ENCODE data around the gene FOXG1.

Gene FOXG1

GRCh38 chr14:28762303-28762954, 4.2 kb upstream of the FOXG1 start:
- no peak for DNase-seq

GRCh38 chr14:28762955-28763326, 3.6 kb upstream of the FOXG1 start:
- DNase-seq, result no peak

- no peak for DNase-seq
Measured at GRCh38 chr14:28763751-28764256, 2.8 kb upstream of the FOXG1 start.

DNA sequence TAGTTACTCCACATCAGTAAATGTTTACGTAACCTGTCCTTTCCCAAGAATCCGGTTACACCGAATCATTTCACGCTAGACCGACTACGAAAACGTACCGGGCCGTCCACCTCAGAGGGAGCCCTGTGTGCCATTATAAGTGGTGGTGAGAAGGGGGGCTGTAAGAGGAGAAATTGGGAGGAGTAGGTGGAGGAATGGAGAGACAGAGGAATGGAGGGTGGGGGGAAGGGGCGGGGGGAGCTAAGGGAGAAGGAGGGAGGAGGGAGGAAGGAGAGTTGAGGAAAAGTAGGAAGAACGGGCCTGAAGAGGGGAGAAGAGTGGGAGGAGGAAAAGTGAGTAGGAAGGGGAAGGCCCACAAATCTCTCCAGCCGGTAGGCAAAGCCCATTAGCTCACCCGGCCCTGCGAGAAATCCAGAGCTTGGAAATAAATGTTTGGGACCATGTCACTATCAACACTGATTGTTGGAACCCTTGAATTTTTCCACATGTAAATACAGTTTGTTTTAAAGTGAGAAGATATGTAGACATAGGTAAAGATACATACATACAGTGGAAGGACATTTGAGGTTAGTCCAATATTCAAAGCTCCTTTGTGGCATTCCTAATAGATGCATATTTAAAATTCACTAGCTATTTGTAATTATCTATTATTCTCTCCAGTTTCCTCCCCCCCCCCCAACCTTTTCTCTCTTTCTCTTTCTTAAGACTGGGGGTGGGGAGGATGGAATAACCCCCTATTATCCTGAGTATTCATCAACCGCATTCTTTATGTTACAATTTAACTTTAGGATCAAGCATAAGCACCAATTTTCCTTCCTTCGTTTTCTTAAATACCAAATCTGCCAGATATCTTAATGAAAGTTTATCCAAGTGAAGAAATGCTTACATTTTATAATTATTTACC, 2.1 kb upstream of the FOXG1 start:
- DNase-seq, result no peak

DNA sequence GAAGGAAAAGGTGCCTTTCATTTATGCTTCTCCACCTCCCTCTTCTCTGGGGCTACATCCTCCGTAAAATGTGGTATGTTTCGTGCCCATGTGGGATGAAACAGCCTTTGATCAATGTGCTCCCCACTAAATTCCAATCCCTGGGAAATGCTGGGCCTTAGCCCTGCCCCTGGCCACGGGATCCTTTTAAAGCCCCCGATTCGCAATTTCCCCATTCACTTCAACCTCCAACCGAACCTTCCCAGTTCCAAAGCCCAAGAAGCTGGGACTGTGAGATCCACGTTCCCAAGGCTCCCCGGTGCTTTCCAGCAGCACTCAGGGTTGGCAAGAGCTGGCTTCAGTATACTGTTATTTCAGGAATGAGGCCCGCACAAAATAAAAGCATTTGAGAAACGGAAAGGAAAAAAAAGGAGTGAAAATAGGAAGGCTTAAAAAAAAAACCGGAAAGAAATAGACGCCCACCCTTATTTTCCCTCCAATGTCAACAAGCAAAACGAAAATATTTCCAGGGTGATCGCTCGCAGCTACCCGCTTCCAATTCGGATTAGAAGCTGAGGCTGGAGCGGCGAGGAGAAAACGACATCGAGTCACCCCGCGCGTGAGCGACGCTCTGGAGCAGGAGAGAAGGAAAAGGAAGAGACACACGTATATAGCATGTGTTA, 1.3 kb upstream of the FOXG1 start:
- no peak for DNase-seq

GRCh38 chr14:28765831-28766468, 637 bp upstream of the FOXG1 start:
- DNase-seq, result no peak

GRCh38 chr14:28767030-28767852, 654 bp downstream of the FOXG1 start:
- no peak for DNase-seq

DNA sequence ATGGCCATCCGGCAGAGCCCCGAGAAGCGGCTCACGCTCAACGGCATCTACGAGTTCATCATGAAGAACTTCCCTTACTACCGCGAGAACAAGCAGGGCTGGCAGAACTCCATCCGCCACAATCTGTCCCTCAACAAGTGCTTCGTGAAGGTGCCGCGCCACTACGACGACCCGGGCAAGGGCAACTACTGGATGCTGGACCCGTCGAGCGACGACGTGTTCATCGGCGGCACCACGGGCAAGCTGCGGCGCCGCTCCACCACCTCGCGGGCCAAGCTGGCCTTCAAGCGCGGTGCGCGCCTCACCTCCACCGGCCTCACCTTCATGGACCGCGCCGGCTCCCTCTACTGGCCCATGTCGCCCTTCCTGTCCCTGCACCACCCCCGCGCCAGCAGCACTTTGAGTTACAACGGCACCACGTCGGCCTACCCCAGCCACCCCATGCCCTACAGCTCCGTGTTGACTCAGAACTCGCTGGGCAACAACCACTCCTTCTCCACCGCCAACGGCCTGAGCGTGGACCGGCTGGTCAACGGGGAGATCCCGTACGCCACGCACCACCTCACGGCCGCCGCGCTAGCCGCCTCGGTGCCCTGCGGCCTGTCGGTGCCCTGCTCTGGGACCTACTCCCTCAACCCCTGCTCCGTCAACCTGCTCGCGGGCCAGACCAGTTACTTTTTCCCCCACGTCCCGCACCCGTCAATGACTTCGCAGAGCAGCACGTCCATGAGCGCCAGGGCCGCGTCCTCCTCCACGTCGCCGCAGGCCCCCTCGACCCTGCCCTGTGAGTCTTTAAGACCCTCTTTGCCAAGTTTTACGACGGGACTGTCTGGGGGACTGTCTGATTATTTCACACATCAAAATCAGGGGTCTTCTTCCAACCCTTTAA, 1.5 kb downstream of the FOXG1 start:
- DNase-seq, result no peak

- no peak for DNase-seq
Measured at GRCh38 chr14:28769276-28769880, 2.8 kb downstream of the FOXG1 start.

DNA sequence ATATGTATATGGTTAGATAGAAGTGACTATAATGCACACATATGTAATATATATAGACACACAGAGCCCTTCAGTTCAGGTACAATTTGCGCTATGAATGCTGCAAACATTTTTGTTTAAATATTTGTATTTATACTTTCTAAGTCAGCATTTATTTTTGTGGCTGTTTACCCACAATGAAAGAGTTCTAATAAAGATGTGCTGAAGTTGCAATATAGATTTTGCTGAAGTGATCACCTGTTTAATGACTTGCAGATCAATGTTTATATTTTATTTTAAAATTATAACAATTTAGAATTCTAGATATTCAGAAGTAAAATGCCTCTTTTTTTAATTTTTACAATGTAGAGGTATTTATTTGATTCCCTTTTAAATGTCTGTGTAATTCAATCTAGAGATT, 3.5 kb downstream of the FOXG1 start:
- DNase-seq, result no peak

DNA sequence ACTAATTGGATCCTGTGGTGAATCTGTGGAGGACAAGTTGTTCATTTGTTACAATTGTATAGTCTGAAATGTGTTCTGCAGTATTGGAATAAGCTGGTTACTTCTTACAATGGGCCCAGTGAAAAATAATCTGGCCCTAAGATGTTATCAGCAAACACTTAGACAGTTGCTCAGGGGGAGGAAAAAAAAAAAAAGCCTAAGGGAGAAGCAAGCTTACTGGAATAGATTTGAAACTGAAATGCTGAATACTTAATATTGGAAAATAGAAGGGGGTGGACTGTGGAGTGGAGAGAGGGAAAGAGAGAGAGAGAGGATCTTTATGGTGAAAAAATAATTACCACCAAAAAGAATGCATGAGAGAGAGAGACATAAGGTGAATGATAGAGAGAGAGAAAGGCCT, 4.0 kb downstream of the FOXG1 start:
- no peak for DNase-seq

DNA sequence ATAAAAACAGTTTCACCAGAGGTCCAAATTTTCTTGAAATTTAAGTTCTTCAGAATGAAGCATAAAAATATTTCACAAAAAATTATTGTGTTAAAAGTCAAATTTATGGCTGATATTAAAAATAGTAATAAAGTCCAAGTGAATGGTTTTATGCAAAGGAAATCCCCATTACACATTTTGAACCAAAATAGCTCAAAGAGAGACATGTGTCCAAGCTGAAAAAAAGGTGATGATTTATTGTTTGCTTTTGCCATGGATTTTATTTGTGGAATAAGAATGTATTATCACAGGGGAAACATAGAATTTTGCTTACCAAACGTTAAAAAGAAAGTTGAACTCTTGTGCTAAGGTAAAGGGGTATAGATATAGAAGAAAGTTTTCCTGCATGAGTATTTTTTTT, 4.6 kb downstream of the FOXG1 start:
- no peak for DNase-seq

GRCh38 chr14:28772613-28773012, 6.0 kb downstream of the FOXG1 start:
- DNase-seq, result no peak

- no peak for DNase-seq
Measured at GRCh38 chr14:28773176-28773575, 6.6 kb downstream of the FOXG1 start.

DNA sequence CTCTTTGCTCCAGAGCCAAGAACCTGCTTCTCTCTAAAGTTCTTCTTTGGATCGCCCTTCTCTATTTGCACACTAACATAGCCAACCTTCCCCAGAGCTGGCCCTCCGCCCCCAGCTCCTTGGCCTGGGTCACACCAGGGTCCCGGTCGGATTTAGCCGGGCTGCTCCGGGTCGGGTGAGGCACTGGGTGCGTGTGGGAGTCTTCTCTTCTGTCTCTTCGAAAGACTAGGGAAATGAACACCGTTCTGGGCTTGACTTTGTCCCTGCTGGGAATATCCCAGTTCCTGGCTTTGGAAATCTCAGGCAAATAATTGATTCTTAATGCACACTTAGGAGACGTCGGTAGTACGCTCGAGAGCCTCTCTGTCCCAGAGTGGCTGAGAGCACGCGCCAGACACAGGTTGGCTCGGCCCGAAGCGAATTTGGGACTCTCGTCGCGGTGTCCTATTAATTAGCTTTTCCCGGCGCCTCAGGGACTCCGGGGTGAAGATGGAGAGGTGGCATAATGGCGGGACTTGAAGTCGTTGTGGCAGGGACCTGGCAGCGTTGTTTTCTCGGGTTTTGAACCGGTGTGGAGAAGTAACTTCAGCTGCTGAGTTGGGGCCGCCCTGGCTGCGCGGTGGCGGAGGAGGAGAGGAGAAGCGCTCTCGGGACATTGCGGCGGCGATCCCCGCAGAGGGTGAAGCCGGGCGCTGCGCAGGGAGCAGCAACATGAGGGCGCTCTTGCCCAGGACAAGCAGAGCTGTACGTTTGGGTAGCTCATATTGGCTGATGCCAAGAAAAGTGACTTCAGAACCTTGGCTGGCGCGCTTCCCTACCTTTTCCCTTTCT, 7.5 kb downstream of the FOXG1 start:
- DNase-seq, result no peak

- no peak for DNase-seq
Measured at GRCh38 chr14:28774764-28775735, 8.5 kb downstream of the FOXG1 start.

- no peak for DNase-seq
Measured at GRCh38 chr14:28776482-28777266, 10.1 kb downstream of the FOXG1 start.

All from right forelimb (tissue), 1 donor.